SK-N-MC (cell line): ENCODE results near the gene STK4.

Source experiments
- EZH2 ChIP-seq: fragments of 200-600 bp; sonication (generic); IDR thresholded peaks from one replicate; pipeline ENCODE4 v1.6.1; 2017; ENCODE audit warnings: antibody characterized with exemption
- POLR2AphosphoS5 ChIP-seq: IDR thresholded peaks from 2 replicates; pipeline ENCODE4 v1.6.1; 2012; ENCODE audit warnings: mild to moderate bottlenecking, low read depth, low read length, borderline replicate concordance

- no peak for TF ChIP-seq EZH2
- no peak for TF ChIP-seq POLR2AphosphoS5
These were observed 70.7 kb downstream of the STK4 start for GRCh38 chr20:45037050-45037449.
